GOT3 (cell line): ENCODE data around the gene CHD5.

Experiments
- DNase-seq: peaks from one replicate; lab custom pipeline; 2025; ENCODE audit warnings: mixed read lengths; lab: John Stamatoyannopoulos, UW

The CHD5 gene

DNA sequence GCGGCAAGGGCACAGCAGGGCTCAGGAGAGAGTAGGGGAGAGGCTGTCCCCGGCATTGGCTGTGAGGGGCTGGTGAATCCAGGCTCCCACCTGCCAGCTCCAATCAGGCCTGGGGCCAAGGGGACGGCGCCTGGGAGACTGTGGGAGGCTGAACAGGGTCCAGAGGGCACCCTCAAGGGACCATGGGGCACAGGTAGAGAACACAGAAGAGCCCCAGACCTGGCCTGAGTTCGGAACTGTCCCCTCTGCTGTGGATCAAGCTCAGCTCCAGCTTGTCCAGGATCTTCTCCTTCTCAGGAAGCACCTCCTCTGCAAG, 67.5 kb downstream of the CHD5 start:
- DNase-seq, result no peak

DNA sequence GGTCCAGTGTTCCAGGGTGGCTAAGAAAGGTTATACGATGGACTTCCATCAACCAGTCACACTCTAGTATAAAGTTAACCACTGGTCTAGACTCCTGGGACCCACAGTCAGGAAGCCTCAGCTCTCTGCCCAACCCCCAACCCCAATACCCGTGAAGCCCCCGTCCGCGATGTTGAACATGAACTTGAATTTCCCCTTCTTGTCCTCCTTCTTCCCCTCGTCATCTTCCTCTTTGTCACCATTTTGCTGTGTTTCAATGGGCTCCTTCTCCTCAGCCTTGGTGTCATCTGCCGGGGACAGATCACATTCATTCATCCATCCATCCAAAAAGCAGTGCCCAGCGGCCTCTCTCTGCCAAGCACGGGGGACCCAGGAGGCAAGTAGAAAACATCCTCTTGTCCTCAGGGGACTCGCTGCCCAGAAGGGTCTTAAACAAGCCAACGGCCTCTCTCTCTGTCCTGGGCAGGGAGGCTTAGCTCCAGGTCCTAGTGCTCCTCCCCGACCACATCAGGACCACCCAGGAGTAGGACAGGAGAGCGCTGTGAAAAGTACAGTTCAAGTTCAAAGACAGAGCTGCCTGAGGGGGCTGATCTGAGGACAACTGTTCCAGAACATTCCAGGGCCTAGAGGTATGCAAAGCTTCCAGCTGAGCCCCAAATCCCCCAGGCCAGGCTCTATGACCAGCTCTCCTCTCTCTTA, 68.0 kb downstream of the CHD5 start:
- DNase-seq, result no peak

DNA sequence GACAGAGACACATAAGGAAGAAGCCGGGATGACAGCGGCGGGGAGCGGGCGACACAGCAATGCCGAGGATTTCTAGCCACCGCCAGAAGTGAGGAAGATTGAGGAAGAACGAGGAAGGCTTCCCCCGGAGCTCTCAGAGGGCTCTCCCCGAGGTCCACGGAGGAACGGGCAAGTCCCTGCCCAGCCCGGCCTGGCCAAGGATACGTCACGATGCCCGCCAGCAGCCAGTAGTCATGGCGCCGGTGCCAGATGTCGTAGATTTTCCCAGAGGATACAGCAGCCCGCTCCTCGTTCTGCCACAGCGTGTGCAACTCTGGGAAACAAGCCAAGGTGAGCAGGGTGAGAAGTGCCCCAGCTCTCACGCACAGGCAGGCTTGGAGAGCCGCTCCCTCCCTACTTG, 68.5 kb downstream of the CHD5 start:
- DNase-seq, result peak; percentile 7

DNA sequence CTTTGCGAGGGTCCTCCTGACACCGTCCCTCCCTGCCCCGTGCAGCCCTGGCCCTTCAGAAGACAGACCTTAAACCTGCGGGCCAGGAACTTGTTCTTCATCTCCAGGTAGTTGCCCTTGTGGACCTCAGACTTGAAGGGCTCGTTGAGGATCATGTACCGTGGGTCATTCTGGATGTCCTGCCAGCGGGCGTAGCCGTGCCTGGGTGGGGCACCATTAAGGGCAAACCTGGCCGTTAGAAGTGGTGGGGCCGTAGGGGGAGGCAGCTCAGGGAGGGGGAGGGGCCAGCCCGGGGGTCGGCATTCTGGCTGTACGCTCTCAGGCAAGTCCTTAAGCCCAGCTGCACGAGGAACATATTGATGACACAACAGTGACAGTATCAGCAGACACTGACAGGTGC, 69.8 kb downstream of the CHD5 start:
- DNase-seq, result no peak

DNA sequence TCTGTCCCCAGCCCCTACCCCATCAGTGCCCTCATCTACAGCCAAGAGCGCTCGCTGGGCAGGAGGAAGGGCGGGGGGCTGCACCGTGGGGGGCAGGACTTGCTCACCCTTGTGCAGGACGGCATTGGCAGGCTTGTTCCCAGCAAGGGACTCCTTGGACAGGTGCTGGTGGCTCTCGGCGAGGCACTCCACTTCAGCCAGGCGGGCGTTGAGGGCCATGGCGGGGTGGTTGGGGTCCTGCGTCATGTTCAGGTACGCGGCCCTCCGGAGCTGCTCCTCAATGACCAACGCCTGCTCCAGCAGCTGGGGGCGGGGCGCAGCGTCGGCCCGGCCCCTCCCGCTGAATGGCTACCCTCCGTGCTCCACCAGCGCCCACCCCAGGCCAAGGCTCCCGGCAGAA, 70.4 kb downstream of the CHD5 start:
- DNase-seq, result no peak

DNA sequence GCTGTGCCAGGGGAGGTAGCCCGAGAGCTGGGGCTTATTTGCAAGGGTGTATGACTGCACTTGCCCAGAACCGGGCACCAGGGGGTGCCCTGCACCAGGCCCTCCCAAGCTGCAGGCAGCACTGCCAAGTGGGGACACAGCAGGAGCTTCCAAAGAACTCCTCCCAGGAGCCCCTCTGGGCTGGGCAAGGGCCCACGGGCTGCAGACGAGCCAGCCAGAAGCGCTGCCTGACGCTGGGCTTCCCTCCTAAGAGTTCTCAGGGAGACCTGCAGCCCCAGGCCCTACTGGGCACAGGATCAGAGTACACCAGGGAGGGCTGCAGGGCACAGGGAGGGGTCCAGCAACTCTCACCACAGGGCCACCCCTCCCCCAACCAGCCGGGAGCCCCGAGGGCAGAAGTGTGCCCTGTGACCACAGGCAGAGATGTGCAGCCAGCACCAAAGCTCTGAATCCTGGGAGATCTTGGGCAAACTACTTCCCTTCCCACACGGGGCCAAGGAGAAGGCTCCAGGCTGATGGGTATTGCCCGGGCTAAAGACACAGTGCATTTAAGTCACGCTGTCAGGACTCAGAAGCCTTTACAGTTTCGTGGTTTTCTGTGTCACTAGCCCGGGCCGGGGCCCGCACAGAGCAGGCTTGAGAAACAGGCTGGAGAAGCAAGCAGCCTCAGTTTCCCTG, 71.0 kb downstream of the CHD5 start:
- DNase-seq, result peak; percentile 40

DNA sequence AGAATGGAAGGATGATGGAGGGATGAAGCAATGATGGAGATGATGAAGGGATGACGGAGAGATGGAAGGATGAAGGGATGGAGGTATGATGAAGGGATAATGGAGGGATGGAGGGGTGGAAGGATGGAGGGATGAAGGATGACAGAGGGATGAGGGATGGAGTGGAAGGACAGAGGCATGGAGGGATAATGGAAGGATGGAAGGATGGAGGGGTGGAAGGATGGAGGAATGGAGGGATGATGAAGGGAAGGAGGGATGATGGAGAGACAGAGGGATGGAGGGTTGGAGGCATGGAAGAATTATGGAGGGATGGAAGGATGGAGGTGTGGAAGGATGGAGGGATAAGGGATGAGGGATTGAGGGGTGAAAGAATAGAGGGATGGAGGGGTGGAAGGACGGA, 71.6 kb downstream of the CHD5 start:
- no peak for DNase-seq

DNA sequence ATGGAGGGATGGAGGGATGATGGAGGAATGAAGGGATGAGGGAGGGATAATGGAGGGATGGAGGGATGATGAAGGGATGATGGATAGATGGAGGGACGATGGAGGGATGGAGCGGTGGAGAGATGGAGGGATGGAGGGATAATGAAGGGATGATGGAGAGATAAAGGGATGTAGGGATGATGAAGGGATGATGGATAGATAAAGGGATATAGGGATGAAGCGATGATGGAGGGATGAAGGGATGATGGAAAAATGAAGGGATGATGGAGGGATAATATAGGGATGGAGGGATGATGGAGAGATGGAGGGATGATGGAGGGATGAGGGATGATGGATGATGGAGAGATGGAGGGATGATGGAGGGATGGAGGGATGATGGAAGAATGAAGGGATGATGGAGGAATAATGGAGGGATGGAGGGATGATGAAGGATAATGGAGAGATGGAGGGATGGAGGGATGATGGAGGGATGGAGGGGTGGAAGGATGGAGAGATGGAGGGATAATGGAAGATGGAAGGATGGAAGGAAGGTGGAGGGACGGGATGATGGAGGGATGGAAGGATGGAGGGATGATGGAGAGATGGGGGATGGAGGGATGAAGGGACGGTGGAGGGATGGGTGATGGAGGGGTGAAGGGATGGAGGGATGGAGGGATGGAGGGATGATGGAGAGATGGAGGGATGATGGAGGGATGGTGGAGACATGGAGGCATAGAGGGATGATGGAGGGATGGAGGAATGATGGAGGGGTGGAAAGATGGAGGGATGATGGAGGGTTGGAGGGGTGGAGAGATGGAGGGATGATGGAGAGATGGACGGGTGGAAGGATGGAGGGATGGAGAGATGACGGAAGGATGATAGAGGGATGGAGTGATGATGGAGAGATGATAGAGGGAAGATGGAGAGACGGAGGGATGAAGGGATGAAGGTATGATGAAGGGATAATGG, 72.4 kb downstream of the CHD5 start:
- DNase-seq, result no peak

DNA sequence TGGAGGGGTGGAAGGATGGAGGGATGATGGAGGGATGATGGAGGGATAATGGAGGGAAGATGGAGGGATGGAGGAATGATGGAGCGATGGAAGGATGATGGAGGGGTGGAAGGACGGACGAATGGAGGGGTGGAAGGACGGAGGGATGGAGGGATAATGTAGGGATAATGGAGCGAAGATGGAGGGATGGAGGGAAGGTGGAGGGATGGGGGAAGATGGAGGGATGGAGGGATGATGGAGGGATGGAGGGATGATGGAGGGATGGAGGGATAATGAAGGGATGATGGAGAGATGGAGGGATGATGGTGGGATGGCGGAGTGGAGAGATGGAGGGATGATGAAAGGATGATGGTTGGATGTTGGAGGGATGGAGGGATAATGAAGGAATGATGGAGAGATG, 73.1 kb downstream of the CHD5 start:
- no peak for DNase-seq

DNA sequence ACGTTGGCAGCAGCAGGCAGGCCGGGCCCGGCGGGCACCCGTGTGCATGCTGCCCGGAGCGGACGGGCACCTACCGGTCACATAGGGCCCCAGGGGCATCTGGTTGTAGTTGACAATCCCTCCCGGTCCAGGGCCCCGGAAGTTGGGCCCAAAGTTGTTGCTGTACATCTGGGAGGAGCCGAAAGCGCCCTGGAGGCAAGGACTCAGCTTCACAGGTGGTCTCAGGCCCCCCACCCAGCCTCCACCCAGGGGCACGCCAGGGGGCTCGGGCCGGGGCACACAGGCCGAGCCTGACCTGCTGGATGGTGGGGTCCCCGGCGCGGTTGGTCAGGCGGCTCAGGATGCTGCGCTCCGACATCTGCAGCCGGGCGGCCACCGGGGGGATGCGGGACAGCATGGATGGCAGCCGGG, 73.8 kb downstream of the CHD5 start:
- no peak for DNase-seq

DNA sequence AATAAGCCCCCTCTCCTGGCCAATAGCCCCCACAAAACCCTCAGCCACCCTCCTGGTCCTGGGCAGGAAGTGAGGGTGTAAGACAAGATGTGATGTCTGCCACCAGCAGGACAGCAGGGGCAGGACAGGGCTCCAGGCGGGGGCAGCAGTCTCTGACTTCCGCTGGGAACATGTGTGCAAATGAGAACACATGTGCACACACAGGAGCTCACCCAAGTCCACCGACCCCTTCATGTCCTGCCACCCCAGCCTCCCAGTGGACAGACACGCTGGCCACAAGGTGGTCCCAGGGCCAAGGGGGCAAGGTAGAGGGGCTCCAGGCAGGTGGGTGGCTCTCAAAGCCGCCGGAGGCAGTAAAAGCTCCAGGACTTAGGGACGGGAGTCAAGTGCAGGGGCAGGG, 74.4 kb downstream of the CHD5 start:
- DNase-seq, result no peak

DNA sequence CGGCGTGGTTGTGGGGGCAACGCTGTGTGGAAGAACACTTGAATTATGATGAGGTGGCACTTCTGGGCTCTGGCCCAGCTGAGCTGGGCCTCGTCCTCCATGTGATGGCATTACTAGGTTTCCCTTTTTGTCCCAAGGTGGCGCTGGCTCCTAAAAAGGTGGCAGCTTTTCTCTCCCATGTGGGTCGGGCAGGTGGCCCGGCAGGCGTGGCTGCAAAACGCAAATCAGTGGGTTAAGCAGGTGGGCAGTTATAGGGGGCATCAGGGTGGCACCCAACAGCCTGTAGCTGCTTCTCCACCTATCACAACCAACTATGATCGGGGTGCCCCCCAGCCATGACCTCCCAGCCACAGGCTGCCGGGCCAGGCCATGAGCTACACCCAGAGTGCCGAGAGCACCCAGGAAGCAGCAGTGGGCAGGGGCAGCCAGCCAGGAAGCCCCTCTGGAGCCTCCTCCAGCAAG, 74.9 kb downstream of the CHD5 start:
- no peak for DNase-seq

DNA sequence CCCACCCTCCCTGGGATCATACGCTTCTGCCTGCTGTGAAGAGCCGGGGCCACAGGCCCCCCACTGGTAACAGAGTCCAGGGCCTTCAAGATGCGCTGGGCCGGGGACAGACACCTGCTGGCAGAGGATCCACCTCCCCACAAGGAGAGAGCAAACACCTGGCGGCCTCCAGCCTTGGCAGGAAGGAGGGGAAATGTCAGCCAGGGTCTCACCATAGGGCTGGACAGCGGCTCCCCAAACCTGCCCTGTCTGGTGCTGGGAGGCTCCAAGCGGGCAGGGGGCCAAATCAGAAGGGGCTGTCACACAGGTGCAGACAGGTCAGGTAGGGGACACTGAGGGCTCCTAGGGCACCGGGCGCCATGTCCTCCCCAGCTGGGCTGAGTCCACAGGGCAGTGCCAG, 75.5 kb downstream of the CHD5 start:
- DNase-seq, result no peak

DNA sequence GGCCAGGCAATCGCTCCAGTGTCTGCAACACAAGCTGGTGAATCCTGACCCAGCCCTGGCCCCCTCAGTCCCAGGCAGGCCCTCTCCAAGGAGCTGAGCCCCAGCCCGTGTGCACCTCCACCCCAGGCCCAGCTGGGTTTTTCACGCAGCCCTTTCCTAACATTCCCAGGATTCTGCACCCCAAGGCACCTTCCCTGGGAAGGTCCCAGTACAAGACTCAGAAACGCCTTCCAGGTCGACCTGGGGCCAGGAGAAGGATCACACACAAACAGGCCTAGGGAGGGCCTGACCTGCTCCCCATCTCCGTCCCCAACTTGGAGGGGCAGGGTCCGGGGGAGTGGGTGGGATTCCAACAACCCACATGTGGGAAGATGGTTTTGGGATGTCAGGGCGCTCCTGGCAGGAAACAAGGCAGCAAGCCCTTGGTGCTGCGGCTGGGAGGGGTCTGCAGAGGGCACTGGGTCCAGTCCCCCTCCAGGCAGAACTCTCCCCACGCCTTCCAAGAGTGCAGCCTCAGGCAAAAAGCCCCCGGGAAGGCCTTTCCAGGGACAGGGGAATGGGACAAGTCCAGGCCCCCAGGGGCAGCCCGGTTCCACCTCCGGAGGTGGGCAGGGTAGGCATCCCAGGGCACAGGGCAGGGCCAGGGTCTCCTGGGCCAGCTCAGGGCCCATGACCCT, 76.1 kb downstream of the CHD5 start:
- DNase-seq, result no peak

DNA sequence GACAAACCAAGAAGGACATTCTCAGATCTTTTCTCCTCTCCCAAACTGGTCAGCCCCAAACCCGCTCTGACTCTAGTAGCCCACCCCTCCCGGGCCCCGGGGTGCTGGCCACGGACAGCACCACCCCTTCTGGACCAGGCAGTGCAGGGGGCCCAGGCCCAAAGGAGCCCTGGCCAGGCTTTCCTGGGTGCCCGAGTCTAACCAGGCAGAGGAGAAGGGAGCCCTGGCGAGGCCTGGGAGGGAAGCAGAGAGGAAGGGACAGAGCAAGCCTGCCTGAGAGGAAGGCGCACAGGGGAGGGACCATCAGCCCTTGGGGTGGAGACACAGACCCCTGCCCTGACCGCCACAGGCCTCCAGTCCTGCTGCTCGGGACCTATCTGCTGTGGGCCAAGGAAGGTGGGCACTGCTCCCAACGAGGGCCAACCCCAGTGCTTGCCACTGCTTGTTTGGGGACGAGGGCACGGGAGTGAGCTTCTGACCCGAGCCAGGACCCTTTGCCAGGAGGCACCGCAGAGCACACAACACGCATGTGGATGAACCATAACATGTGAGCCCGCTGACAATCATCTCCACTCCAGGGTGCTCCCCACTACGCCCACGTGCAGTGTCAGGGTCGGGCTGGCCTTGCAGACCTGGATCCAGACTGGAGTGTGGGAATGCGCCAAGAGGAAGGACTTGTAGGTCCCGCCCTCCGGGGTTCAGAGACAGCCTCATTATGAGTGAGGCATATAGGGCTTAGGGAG, 76.8 kb downstream of the CHD5 start:
- DNase-seq, result no peak

DNA sequence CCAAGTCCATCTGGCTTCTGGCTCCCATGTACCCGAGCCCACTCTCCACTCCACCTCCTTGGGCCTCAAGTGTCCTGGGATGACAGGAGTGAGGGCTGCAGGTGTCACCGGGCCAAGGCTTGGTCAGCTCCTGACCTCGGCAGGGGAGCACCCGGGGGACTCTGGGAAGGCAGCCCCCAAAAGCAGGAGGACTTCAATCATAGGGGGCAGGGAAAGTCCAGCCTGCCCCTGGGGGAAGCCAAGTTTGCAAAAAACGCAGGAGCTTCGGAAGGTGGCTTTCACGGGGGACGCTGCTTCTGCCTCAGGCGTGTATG, 77.6 kb downstream of the CHD5 start:
- DNase-seq, result no peak

DNA sequence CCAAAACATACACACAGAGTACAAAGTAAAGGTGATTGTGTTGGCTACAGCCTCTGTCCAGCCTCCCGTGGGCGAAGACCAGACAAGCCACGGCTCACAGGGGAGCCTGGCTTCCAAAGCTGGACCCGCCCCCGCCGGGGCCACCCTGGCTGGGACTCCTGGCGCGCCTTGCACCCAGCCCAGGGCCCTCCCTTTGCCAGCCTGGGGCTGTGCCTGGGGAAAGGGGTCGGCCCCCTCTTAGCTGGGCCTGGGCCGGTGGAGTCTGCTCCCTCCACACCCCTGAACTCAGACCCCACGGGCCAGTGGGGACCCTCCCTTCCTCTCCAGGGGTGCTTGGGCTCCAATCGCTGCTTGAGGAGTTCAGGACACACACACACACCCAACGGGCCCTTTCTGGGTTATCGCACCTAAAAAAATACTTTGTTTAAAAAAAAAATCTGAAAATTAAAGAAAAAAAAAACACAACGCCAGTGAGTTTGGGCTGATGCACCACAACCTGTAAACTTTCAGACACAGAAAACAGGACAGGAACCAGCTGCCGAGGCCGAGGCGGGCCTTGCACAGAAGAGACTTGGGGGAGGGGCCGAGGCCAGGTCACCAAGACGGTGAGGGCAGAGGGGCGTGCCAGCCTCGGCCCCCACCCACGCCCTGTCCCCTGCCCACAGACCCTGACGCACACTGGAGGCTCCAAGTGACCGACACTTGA, 78.1 kb downstream of the CHD5 start:
- no peak for DNase-seq

DNA sequence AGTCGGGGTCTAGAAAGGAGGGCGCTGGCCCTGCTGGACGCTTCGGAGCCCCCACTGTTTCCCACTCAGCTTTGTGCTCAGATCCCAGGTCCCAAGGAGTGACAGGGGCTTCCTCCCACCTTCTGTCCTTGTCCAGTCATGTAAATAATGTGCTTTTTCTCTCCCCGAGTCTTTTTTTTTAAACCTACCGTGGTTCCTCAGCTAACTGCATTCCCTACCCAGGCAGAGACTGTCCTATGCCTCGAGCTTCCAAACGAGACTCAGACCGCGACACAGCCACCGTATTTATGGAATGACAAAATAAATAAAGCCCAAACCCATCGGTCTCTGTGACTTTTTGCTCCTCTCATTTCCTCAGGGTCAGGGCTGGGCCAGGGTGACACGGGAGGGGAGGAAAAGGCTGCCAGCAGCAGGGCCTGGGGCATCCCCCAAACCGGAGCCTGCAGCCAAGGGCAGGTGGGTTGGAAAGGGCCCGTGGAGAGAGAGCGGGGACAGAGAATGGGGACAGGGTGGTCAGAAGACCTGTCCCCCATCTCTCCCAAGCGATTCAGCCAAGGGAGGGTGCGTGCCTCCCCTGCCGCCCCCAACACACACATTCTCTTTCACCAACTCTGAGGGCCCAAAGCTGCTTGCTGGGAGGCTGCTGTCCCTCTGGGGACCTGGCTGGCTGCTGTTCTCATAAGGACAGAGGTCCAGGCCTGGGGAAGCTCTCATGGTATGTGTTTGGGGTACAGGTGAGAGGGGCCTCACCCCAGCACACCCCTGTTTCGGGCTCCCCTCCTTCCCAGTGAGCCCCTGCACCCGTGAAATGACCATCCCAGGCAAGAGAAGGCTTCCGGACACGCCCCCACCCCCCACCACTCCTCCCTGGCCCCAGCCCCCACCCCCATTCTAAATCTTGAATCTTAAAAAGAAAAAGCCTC, 79.0 kb downstream of the CHD5 start:
- DNase-seq, result no peak

DNA sequence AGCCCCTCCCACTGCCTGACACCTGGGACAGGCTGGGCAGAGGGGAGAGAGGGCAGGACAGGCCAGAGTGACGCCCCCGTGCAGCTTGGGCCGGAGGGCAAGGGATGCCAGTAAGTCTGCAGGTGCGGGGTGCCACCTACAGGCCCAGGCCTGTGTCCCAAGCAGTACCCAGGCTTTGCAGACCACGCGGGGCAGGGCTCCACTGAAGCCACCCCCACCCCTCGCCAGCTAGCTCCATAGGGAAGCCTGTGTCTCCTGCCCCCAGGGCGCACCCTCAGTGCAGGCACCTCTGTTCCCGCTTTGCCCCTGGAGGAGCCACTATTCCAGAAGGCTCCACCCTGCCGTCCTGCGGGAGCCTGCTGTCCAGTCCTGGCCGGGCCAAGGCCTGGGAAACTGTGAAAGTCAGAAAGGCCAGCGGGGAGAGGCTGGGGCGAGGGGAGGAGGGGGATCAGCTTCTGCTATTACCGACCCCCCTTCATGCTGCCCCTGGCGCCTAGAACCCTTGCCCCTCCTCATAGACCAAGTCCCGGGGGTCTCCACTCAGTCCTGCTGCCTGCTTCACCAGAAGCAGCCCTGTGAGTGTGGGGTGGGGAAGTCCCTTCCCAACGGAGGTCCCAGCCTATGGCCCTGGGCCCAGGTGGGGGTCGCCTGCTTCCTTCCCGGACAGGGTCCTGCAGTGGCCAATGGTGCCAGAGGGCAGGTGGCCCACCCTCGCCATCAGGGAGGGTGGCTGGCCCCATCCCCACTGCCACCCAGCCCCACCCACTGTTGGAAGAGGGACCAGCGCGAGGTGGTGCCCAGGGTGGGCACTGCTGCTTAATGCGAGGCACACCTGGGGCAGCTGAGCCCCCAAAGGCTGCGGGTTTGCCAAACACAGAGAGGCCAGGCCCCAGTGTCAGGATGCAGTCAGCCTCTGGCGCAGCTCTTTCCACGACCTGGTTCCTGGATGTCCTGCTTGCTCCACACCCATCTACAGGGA, 80.0 kb downstream of the CHD5 start:
- no peak for DNase-seq
